ENCODE results near the gene RHOD.

RHOD gene

GRCh38 chr11:67056267-67057204 is at the start of gene RHOD:
TSS of gene RHOD (plus strand) at chr11:67056847. CDS start at chr11:67056903, 56 bp downstream.
- DNase-seq (ENCODE audit: low read depth, low spot score), result no peak

GRCh38 chr11:67007126-67007525 is 49.5 kb upstream of the RHOD start:
- no peak for DNase-seq (ENCODE audit: low read depth, low spot score)

GRCh38 chr11:67010296-67010905 is 46.2 kb upstream of the RHOD start:
- no peak for DNase-seq (ENCODE audit: low read depth, low spot score)

- DNase-seq (ENCODE audit: low read depth, low spot score), result no peak
Observed at GRCh38 chr11:67013511-67014045, 43.1 kb upstream of the RHOD start.

GRCh38 chr11:67014343-67014742 is 42.3 kb upstream of the RHOD start:
- DNase-seq (ENCODE audit: low read depth, low spot score), result no peak

DNA sequence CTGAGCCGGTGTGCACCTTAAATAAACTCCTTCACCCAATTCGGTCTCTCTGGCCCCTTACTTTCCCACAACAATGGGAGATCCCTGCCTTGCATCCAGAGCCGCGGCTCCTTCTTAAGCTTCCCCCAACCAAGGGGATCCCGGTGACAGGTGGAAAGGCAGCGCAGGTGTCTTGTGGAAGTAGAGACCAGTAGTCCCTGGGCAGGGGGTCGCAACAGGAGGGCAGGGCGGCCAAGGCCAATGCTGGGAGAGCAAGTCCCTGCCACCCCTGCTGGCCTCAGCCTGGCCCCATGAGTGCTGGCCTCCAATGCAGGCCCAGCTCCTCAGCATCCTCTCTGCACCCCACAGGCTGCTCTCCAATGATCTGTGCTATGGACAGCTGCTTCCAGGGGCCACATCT is 41.6 kb upstream of the RHOD start:
- DNase-seq (ENCODE audit: low read depth, low spot score), result no peak

DNA sequence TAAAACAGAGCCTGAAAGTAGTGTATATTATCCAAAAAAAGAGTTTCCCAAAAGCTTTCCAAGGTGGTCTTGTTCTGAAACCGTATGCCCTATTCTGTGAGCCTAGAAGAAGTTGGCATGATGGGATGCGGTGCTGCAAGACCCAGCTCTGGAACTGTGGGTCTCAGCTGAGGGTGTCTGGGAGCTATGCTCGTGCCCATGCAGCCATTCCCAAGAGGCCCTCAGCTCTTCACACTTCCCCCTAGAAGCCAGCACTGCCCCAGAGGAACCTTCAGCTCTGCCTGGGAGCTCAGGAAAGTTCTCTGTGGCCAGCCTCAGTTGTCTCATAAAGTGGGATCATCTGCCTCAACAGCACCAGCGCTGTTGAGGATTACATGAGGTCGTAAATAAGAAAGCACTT is 40.1 kb upstream of the RHOD start:
- no peak for DNase-seq (ENCODE audit: low read depth, low spot score)

- DNase-seq (ENCODE audit: low read depth, low spot score), result no peak
Observed at GRCh38 chr11:67020949-67021348, 35.7 kb upstream of the RHOD start.

- DNase-seq (ENCODE audit: low read depth, low spot score), result no peak
Observed at GRCh38 chr11:67022341-67022933, 34.2 kb upstream of the RHOD start.

GRCh38 chr11:67022961-67023956 is 33.4 kb upstream of the RHOD start, which contains the start of gene SYT12:
TSS of gene SYT12 (plus strand) at chr11:67023134. CDS start at chr11:67030145, 7,011 bp downstream.
- no peak for DNase-seq (ENCODE audit: low read depth, low spot score)

GRCh38 chr11:67023957-67024353 is 32.7 kb upstream of the RHOD start:
- DNase-seq (ENCODE audit: low read depth, low spot score), result no peak

DNA sequence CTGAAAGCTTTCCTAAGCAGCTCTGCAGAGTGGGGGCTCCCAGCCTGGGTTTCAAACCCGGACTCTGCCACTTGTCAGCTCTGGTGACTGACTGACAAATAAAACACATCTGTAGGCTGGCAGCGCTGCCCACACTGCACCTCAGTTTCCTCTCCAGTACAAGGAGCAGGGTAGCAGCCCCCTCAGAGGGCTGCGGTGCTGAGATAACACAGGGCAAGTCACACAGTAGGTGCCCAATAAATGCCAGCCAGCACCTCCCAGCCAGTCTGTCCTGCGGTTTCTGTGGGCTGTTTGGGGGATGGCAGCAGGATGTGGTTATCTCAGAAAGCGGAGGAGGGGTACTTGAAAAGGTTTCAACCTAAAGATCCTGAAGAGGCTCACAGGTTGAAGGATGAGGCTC is 32.2 kb upstream of the RHOD start:
- DNase-seq (ENCODE audit: low read depth, low spot score), result no peak

- no peak for DNase-seq (ENCODE audit: low read depth, low spot score)
Observed at GRCh38 chr11:67024966-67025365, 31.7 kb upstream of the RHOD start.

DNA sequence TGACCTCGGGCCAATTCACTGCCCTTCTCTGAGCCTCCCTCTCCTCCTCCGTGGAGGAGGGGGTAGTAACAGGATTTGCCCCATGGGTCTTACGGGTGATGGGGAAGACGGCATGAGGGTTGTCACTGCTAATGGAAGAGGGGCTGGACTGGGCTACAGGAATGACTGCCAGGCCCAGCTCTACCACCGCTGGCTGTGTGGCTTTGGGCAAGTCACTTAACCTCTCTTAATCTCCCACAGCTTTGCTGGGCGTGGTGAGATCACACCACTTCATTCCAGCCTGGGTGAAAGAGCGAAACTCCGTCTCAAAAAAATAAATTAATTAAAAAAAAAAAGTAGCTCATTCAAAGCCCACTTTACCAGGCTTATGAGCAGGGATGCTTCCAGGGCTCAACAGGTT is 30.9 kb upstream of the RHOD start:
- DNase-seq (ENCODE audit: low read depth, low spot score), result no peak

DNA sequence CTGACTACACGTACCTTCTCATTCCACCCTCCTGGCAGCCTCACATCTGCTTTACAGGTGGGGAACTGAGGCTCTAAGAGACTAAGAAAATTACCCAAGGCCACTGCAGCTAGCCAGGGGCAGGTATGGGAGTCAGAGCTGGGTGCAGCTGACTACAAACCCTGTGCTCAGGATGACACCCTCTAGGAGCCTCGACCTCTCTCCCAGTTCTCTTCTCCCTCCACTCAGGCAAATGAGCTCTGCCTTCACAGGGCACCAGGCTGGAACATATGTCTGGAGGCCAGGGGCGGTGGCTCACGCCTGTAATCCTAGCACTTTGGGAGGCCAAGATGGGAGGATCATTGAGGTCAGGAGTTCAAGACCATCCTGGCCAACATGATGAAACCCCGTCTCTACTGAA is 29.7 kb upstream of the RHOD start:
- DNase-seq (ENCODE audit: low read depth, low spot score), result no peak

GRCh38 chr11:67027483-67027930 is 29.1 kb upstream of the RHOD start:
- no peak for DNase-seq (ENCODE audit: low read depth, low spot score)

GRCh38 chr11:67027943-67028542 is 28.6 kb upstream of the RHOD start:
- DNase-seq (ENCODE audit: low read depth, low spot score), result no peak

GRCh38 chr11:67029146-67029545 is 27.5 kb upstream of the RHOD start:
- DNase-seq (ENCODE audit: low read depth, low spot score), result no peak

DNA sequence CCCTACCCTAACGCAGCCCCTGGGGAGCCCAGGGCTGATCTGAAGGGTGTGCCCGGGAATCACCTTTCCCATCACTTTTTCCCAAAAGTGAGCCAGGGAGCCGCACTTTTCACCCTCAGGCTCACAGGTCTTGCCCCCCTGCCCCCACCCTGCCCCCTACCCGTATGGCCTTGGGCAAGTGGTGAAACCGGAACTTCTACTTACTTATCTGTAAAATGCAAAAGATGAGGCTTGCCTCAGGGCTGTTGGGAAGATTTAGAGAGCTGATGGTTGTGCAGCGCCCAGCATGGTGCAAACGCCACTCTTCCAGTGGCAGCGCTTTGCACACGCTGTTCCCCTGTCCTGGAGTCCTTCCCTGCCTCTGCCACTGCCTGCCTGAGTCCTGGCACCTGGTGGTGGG is 25.7 kb upstream of the RHOD start:
- no peak for DNase-seq (ENCODE audit: low read depth, low spot score)

- no peak for DNase-seq (ENCODE audit: low read depth, low spot score)
Observed at GRCh38 chr11:67031791-67032561, 24.7 kb upstream of the RHOD start.

Measured in activated CD4-positive, CD25-positive, alpha-beta regulatory T cell treated with anti-CD3 and anti-CD28 coated beads, Interleukin-2, amount 50 U/mL, for 16 hours (primary cell).